Nephron progenitor cell (in vitro differentiated cells): Measurements from ENCODE around the gene KCNH8.

ENCODE experiments used
- DNase-seq: peaks from one replicate; pipeline ENCODE4 v3.0.0; 2021
- H3K27ac Mint-ChIP-seq: 2 replicates; pipeline ENCODE4 v1.8.0; 2021; ENCODE audit warnings: mild to moderate bottlenecking, moderate library complexity, mixed read lengths
- H3K27me3 Mint-ChIP-seq: 2 replicates; pipeline ENCODE4 v1.8.0; 2021; ENCODE audit warnings: mild to moderate bottlenecking, low read depth, mixed read lengths; ENCODE audit not compliant: poor library complexity
- H3K36me3 Mint-ChIP-seq: 2 replicates; pipeline ENCODE4 v1.8.0; 2021; ENCODE audit warnings: low read depth, mixed read lengths
- H3K4me1 Mint-ChIP-seq: 2 replicates; pipeline ENCODE4 v1.8.0; 2021; ENCODE audit warnings: mixed read lengths
- H3K4me3 Mint-ChIP-seq: 2 replicates; pipeline ENCODE4 v1.8.0; 2021; ENCODE audit warnings: mild to moderate bottlenecking, moderate library complexity, mixed read lengths
- H3K9me3 Mint-ChIP-seq: 2 replicates; pipeline ENCODE4 v1.8.0; 2021; ENCODE audit warnings: mild to moderate bottlenecking, moderate library complexity, mixed read lengths
- TF ChIP-seq, protein P1 (sequence below): fragments of 200-600 bp; sonication (generic); IDR thresholded peaks from 2 replicates; pipeline ENCODE4 v1.5.0; 2021; ENCODE audit warnings: antibody characterized with exemption

KCNH8 gene

GRCh38 chr3:19394946-19395345 lies 246.6 kb downstream of the KCNH8 start:
- H3K27ac Mint-ChIP-seq = no peak overlapping the region
- no peak overlapping the region for H3K4me3 Mint-ChIP-seq
- TF ChIP-seq, protein P1, sequence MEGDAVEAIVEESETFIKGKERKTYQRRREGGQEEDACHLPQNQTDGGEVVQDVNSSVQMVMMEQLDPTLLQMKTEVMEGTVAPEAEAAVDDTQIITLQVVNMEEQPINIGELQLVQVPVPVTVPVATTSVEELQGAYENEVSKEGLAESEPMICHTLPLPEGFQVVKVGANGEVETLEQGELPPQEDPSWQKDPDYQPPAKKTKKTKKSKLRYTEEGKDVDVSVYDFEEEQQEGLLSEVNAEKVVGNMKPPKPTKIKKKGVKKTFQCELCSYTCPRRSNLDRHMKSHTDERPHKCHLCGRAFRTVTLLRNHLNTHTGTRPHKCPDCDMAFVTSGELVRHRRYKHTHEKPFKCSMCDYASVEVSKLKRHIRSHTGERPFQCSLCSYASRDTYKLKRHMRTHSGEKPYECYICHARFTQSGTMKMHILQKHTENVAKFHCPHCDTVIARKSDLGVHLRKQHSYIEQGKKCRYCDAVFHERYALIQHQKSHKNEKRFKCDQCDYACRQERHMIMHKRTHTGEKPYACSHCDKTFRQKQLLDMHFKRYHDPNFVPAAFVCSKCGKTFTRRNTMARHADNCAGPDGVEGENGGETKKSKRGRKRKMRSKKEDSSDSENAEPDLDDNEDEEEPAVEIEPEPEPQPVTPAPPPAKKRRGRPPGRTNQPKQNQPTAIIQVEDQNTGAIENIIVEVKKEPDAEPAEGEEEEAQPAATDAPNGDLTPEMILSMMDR = no peak
- DNase-seq = no peak
- H3K36me3 Mint-ChIP-seq = no peaks in the 10 kb centered on the region
- H3K4me1 Mint-ChIP-seq = no peaks in the 10 kb centered on the region
- H3K27me3 Mint-ChIP-seq = no peaks in the 10 kb centered on the region
- H3K9me3 Mint-ChIP-seq = no peaks in the 10 kb centered on the region

- Mint-ChIP-seq H3K27me3 (no peaks in the 10 kb centered on the region), H3K9me3 (no peaks in the 10 kb centered on the region), H3K36me3 (no peaks in the 10 kb centered on the region), H3K4me1 (no peaks in the 10 kb centered on the region), H3K4me3 (no peak overlapping the region), H3K27ac (no peak overlapping the region)
- no peak for DNase-seq
- TF ChIP-seq, protein P1 = no peak
Observed at GRCh38 chr3:19396726-19397125, 248.4 kb downstream of the KCNH8 start.

DNA sequence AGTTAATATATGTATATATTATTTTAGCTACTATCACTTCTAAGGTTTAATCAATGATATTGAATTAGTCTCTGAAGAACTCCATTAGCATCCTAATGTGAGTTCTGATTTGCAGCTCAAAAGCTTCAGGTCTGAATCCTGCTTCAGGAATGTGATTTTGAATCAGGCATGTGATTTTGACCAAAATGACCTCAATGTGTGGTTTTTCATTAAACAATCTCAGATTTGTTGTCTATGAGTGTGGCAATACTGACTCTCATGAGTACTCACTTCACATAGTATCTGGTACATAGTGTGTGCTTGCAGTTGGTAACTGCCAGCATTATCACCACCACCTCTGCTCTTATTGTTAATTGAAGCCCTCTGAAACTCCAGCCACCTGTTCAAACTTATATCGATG lies 251.0 kb downstream of the KCNH8 start:
- no peak overlapping the region for H3K27ac Mint-ChIP-seq
- TF ChIP-seq, protein P1 = no peak
- no peak overlapping the region for H3K4me3 Mint-ChIP-seq
- no peak for DNase-seq
- H3K9me3 Mint-ChIP-seq = no peaks in the 10 kb centered on the region
- H3K36me3 Mint-ChIP-seq = no peaks in the 10 kb centered on the region
- H3K4me1 Mint-ChIP-seq = no peaks in the 10 kb centered on the region
- no peaks in the 10 kb centered on the region for H3K27me3 Mint-ChIP-seq

DNA sequence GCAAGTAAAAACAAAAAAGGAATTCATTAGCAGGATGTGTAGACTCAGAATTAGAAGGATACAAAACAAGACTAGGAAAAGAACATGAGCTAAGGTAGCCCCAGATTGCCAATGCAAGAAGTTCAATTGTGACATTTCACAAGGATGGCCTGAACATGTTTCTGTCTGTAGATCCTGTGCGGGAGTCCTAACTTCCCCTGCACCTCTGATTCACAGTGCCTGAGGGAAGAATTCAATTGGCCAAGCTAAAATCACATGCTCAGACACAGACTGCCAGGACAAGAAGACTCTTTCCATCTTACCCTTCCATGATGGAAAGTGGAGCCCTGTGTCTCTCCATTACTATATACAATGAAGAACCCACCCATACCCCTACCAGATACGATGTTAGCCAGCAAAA lies 251.5 kb downstream of the KCNH8 start:
- no peaks in the 10 kb centered on the region for H3K36me3 Mint-ChIP-seq
- no peak overlapping the region for H3K27ac Mint-ChIP-seq
- TF ChIP-seq, protein P1 = no peak
- H3K4me1 Mint-ChIP-seq = no peaks in the 10 kb centered on the region
- H3K27me3 Mint-ChIP-seq = no peaks in the 10 kb centered on the region
- no peak for DNase-seq
- no peak overlapping the region for H3K4me3 Mint-ChIP-seq
- H3K9me3 Mint-ChIP-seq = no peaks in the 10 kb centered on the region

DNA sequence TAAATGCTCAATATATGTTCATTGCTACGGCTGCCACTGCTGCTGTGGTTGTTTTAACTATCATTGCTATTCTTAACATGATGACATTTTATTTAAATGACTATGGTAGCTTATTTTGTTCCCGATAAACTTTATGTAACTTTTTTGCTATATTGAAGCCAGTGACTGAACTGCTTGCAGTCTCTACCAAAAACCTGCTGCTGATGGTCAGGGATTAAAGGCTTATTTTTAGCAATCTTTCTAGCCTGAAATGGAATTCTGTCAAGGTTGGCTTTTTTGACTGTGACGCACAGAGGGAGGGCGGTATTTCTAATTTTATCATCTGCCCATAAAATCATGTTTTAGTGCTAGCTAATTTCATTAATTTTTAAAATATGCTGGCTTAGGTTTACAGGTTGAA lies 271.8 kb downstream of the KCNH8 start:
- H3K27me3 Mint-ChIP-seq = peaks cover 3% of the 10 kb centered on the region
- no peaks in the 10 kb centered on the region for H3K9me3 Mint-ChIP-seq
- H3K4me3 Mint-ChIP-seq = no peak overlapping the region
- H3K27ac Mint-ChIP-seq = no peak overlapping the region
- TF ChIP-seq, protein P1 = no peak
- no peak for DNase-seq
- no peaks in the 10 kb centered on the region for H3K4me1 Mint-ChIP-seq
- H3K36me3 Mint-ChIP-seq = no peaks in the 10 kb centered on the region

GRCh38 chr3:19425825-19426224 lies 277.5 kb downstream of the KCNH8 start:
- H3K9me3 Mint-ChIP-seq = no peaks in the 10 kb centered on the region
- DNase-seq = no peak
- no peaks in the 10 kb centered on the region for H3K4me1 Mint-ChIP-seq
- H3K27me3 Mint-ChIP-seq = peaks cover 3% of the 10 kb centered on the region
- TF ChIP-seq, protein P1 = no peak
- no peak overlapping the region for H3K4me3 Mint-ChIP-seq
- H3K27ac Mint-ChIP-seq = no peak overlapping the region
- H3K36me3 Mint-ChIP-seq = no peaks in the 10 kb centered on the region
